GM12875 (cell line): ENCODE measurements around the gene THAP4.

Experiments used
- H3K4me3 ChIP-seq: one replicate; pipeline ENCODE4 v1.5.1; 2011; ENCODE audit warnings: low read depth, low read length, control low read depth
- CTCF ChIP-seq: IDR thresholded peaks from 2 replicates; pipeline ENCODE4 v1.5.1; 2011; ENCODE audit warnings: low read depth, mild to moderate bottlenecking, control low read depth, inconsistent platforms, low read length, moderate library complexity, borderline replicate concordance; ENCODE audit not compliant: insufficient read depth

The THAP4 gene

GRCh38 chr2:241539616-241540374 is 97.2 kb downstream of the THAP4 start:
- no peak for TF ChIP-seq CTCF
- H3K4me3 ChIP-seq, result no peak overlapping the region

DNA sequence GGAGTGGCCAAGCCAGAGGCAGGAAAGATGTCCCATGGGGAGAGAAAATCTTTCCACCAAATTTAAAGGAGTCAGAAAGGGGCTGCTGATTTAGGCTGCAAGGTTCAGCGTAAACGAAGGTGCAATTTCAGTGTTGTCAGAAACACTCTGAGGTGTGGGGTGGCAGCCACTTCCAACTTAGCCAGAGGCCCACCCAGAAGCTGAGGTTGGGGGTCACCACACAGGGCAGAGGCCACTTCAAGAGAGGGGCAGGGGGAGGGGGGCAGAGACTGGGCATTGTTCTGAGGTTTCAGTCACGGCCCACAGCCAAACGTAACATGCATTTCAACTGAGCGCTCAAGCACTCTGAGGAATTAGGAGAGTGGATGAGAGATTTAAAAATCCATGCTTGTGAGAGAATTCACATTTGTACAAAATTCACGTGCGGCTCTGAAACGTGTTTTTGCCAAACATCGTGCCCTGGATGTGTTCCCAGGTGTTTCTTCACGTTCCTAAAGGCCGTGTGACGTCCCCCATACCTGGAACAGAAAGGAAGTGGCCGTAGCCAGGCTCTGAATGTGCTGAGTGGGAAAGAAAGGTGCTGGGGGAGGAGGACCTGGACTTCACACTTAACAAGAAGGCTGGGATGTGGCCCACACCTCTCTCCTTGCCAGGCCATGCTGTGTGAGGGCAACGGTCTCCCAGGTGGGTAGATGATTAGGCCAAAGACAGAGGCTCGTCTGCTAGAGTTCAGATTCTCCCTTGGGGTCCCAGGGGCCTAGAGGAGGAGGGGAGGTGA is 97.9 kb downstream of the THAP4 start:
- no peak overlapping the region for H3K4me3 ChIP-seq
- TF ChIP-seq CTCF, result no peak

GRCh38 chr2:241535871-241536655 is 100.9 kb downstream of the THAP4 start:
- H3K4me3 ChIP-seq, result no peak overlapping the region
- TF ChIP-seq CTCF, result no peak

DNA sequence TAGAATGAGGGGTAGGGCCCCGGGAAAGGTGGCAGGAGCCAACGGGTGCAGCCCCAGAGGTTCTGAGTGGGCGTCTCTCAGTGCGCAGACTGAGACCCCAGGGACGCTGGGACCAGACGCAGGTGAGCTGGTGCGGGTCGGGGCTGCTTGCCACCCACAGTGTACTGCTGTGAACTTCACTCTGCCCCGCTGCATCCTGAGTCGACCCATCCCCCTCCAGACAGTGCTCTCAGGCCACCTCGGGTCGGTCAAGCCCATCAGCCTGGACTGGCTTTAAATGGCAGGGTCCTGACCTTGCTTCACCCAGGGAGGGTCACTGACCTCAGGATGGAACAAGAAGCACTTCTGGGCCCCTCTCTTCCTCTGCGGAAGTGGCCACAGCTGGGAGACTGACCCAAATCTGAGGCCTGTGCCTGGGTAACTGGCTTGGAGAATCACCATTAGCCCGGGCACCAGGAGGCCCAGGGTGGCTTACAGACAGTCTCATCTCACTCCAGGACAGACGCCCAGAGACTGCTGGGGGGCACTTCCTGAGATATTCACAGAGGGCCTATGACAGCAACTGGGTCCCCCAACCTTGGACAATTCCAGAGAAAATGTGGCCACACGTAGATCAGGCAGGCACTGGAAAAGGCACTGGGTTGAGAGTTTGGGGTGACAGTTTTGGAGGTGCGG is 102.1 kb downstream of the THAP4 start:
- H3K4me3 ChIP-seq, result no peak overlapping the region
- TF ChIP-seq CTCF, result no peak
